Gastroesophageal sphincter (tissue), 4 donors: Measurements from ENCODE around the gene CREM. TPM values are rescaled to one million over a fixed set of nuclear protein-coding genes. Genes with fewer than 3 reads are reported as not detected.

ENCODE experiments used
- ATAC-seq: fragments of 150-250 bp; one replicate; pipeline ENCODE4 v1.9.1; 2016; ENCODE audit warnings: mild to moderate bottlenecking, moderate library complexity
- H3K27ac ChIP-seq, 4 donors: fragments of 200-600 bp; sonication (generic) in 3 of 4; 1 replicate in 3 of 4; 2 replicates in 1 of 4; pipeline ENCODE4 v1.5.1; 2016 to 2019
- H3K27me3 ChIP-seq: fragments of 200-600 bp; sonication (generic); one replicate; pipeline ENCODE4 v1.5.1; 2019
- H3K36me3 ChIP-seq, 2 donors: fragments of 200-600 bp; sonication (generic); one replicate each; pipeline ENCODE4 v1.5.1; 2019; ENCODE audit warnings: control low read depth in 1 of 2
- H3K4me1 ChIP-seq, 3 donors: fragments of 200-600 bp; sonication (generic); 1 replicate in 2 of 3; 2 replicates in 1 of 3; pipeline ENCODE4 v1.5.1; 2016 to 2019; ENCODE audit warnings: control low read depth in 2 of 3
- H3K4me3 ChIP-seq, 2 donors: fragments of 200-600 bp; sonication (generic); one replicate each; pipeline ENCODE4 v1.5.1; 2019; ENCODE audit warnings: mild to moderate bottlenecking in 1 of 2, moderate library complexity in 1 of 2
- H3K9me3 ChIP-seq, 3 donors: fragments of 200-600 bp; sonication (generic); one replicate each; pipeline ENCODE4 v1.5.1; 2017 to 2019; ENCODE audit warnings: control low read depth in 2 of 3
- EP300 ChIP-seq: sonication (generic); formaldehyde crosslinking; IDR thresholded peaks from one replicate; pipeline ENCODE4 v1.6.1; 2017; ENCODE audit warnings: antibody characterized with exemption, mild to moderate bottlenecking
- POLR2A ChIP-seq, 2 donors: fragments of 450-650 bp; IDR thresholded peaks; one replicate each; pipeline ENCODE4 v1.6.1; 2017; ENCODE audit warnings: antibody characterized with exemption in 2 of 2, mild to moderate bottlenecking in 2 of 2, moderate library complexity in 1 of 2
- POLR2AphosphoS5 ChIP-seq: sonication (generic); formaldehyde crosslinking; IDR thresholded peaks from one replicate; pipeline ENCODE4 v1.6.1; 2017; ENCODE audit warnings: antibody characterized with exemption
- WGBS, 2 donors: methylation state at CpG; one replicate each; pipeline ENCODE4 v1.1.5; 2018; ENCODE audit warnings: low coverage in 1 of 2; 5-methylcytosine and 5-hydroxymethylcytosine counted together
- total RNA-seq, 4 donors: library from RNA; depleted of rRNA; stranded (reverse); fragments of >200 nt; gene quantifications; one replicate each; pipeline ENCODE4 v1.1.0, GENCODE V29; 2016
- TF ChIP-seq, protein P1 (sequence below), 4 experiments: fragments of 200-600 bp in 2 of 4; fragments of 450-650 bp in 2 of 4; sonication (generic) in 1 of 4; IDR thresholded peaks; one replicate each; pipeline ENCODE4 v1.5.1; 2017 to 2019; ENCODE audit warnings: antibody characterized with exemption in 4 of 4, mild to moderate bottlenecking in 2 of 4, moderate library complexity in 2 of 4

The CREM gene
- total RNA-seq, 4 donors from 2014 or later = 37.7 to 78.1 (median 47.1) TPM

DNA sequence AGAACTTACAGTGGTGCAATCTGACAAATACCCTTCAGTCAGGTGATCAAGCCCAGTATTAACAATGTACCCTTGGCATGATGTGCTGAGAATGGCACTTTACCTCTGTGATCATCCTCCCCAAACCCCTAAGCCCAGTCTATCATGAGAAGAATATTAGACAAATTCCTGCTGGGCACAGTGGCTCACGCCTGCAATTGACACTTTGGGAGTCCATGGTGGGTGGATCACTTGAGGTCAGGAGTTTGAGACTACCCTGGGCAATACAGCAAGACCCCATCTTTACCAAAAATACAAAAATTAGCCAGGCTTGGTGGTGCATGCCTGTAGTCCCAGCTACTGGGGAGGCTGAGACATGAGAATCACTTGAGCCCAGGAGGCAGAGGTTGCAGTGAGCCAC is 29.1 kb upstream of the CREM start:
- no peak for ATAC-seq
- Histone ChIP-seq H3K4me3 (no peak overlapping the region), H3K4me1 (no peaks in the 10 kb centered on the region), H3K36me3 (no peaks in the 10 kb centered on the region), H3K27me3 (peaks cover 25% of the 10 kb centered on the region), H3K27ac (no peak overlapping the region), H3K9me3 (no peaks in the 10 kb centered on the region)
- 75 to 78% methylated on average over 1 of the region's 1 CpG for WGBS, 2 donors
- TF ChIP-seq, protein P1, sequence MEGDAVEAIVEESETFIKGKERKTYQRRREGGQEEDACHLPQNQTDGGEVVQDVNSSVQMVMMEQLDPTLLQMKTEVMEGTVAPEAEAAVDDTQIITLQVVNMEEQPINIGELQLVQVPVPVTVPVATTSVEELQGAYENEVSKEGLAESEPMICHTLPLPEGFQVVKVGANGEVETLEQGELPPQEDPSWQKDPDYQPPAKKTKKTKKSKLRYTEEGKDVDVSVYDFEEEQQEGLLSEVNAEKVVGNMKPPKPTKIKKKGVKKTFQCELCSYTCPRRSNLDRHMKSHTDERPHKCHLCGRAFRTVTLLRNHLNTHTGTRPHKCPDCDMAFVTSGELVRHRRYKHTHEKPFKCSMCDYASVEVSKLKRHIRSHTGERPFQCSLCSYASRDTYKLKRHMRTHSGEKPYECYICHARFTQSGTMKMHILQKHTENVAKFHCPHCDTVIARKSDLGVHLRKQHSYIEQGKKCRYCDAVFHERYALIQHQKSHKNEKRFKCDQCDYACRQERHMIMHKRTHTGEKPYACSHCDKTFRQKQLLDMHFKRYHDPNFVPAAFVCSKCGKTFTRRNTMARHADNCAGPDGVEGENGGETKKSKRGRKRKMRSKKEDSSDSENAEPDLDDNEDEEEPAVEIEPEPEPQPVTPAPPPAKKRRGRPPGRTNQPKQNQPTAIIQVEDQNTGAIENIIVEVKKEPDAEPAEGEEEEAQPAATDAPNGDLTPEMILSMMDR (IDR thresholded peaks at IDR 0.05) = no peak
- TF ChIP-seq POLR2AphosphoS5 (no peak), POLR2A (IDR thresholded peaks at IDR 0.05) (no peak), EP300 (no peak)

DNA sequence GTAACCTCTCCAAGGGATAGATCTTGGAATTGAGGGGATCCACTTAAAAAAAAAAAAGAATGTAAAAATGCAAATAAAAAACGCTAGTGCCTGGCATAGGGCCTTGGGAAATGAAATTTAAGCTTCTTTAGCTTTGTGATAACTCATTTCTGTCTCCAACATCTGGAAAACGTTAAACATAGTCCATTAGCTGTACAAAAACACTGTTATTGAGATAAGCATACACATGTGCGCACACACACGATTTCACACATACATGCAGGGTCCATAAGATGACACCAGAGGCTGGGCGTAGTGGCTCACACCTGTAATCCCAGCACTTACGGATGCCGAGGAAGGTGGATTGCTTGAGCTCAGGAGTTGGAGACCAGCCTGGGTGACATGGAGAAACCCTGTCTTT is 22.8 kb upstream of the CREM start:
- H3K27me3 ChIP-seq = no peaks in the 10 kb centered on the region
- H3K4me3 ChIP-seq = no peak overlapping the region
- no peak for ATAC-seq

DNA sequence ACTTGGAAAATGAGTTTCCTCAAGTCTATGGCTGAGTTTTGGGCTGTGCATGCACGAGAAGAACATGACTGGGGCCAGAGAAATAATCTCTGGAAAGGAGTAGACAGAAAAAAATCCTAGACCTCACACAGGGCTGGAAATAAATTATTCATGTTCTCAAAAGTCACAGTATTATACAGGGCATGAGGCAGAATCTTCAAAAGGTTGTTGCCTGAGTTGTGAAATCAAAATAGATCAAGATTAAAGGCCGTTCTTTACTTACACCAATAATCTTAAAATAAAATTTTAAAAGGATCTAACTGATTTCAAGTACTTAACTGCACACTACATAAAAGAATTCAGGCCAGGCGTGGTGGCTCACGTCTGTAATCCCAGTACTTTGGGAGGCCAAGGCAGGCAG is 14.1 kb upstream of the CREM start:
- H3K4me1 ChIP-seq = no peaks in the 10 kb centered on the region
- no peak for TF ChIP-seq POLR2A (IDR thresholded peaks at IDR 0.05)
- TF ChIP-seq EP300 = no peak
- TF ChIP-seq POLR2AphosphoS5 = no peak
- TF ChIP-seq, protein P1 (IDR thresholded peaks at IDR 0.05) = no peak
- no peak overlapping the region for H3K27ac ChIP-seq
- no peak for ATAC-seq
- WGBS, 2 donors = 75 to 82% methylated on average over 4 of the region's 4 CpGs
- no peak overlapping the region for H3K4me3 ChIP-seq
- H3K9me3 ChIP-seq = no peaks in the 10 kb centered on the region
- no peaks in the 10 kb centered on the region for H3K27me3 ChIP-seq
- H3K36me3 ChIP-seq = no peaks in the 10 kb centered on the region

More for the DNA sequence above, 22.8 kb upstream of the CREM start:
- H3K36me3 ChIP-seq = no peaks in the 10 kb centered on the region
- no peaks in the 10 kb centered on the region for H3K4me1 ChIP-seq
- no peak overlapping the region for H3K27ac ChIP-seq
- TF ChIP-seq POLR2AphosphoS5 (no peak), POLR2A (IDR thresholded peaks at IDR 0.05) (no peak), EP300 (no peak)
- TF ChIP-seq, protein P1 (IDR thresholded peaks at IDR 0.05) = no peak
- 24 to 61% methylated on average over 2 to 5 of the region's 7 CpGs for WGBS, 2 donors
- H3K9me3 ChIP-seq = no peaks in the 10 kb centered on the region

DNA sequence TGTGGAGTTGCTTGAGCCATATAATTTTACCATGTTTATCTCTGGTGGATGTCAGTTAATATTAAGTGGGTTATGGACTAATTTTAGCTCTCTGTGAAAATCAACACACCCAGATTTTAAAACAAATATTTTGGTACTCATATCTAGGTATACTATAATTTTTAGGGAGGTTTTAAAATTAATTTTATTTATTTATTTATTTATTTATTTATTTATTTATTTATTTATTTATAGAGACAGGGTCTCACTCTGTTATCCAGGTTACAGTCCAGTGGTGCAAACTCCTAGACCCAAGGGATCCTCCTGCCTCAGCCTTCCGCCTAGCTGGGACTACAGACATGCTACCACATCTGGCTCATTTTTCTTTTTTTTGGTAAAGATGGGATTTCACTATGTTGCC is 7.3 kb upstream of the CREM start:
- Histone ChIP-seq H3K4me1 (no peaks in the 10 kb centered on the region), H3K27ac (no peak overlapping the region), H3K27me3 (no peaks in the 10 kb centered on the region), H3K36me3 (no peaks in the 10 kb centered on the region), H3K9me3 (no peaks in the 10 kb centered on the region), H3K4me3 (no peak overlapping the region)
- no peak for TF ChIP-seq EP300
- TF ChIP-seq, protein P1 (IDR thresholded peaks at IDR 0.05) = no peak
- TF ChIP-seq POLR2AphosphoS5 = no peak
- no peak for TF ChIP-seq POLR2A (IDR thresholded peaks at IDR 0.05)
- WGBS, 2 donors = 75 to 100% methylated on average over 1 of the region's 1 CpG
- no peak for ATAC-seq

DNA sequence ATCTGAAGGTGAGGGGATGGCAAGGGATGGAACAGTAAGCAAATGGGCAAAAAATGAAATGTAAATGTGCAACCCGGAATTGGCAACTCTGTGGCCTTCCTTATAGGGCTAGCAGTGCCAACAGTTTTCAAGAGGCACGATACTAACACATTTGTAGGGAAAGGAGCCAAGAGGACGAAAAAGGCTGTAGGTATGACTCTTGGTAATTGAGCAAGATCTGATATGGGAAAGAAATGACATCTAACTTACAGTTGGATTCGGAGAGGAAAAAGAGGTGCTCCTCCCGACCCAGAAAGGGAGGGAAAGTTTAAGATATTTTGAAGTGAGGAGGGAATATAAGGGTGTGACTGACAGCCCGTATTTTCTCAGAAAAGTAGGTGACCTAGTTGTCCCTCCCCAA is 2.1 kb upstream of the CREM start:
- WGBS, 2 donors = 45 to 56% methylated on average over 6 of the region's 6 CpGs
- no peak overlapping the region for H3K4me3 ChIP-seq
- H3K36me3 ChIP-seq = no peaks in the 10 kb centered on the region
- ATAC-seq = no peak
- TF ChIP-seq POLR2A (IDR thresholded peaks at IDR 0.05) = no peak
- TF ChIP-seq EP300 = no peak
- TF ChIP-seq, protein P1 (IDR thresholded peaks at IDR 0.05) = no peak
- TF ChIP-seq POLR2AphosphoS5 = no peak
- peak overlapping the region in 1 of 4 donors; percentile 0 for H3K27ac ChIP-seq
- peaks cover 0 to 27% (median 0%) of the 10 kb centered on the region in 3 donors for H3K4me1 ChIP-seq
- no peaks in the 10 kb centered on the region for H3K9me3 ChIP-seq
- H3K27me3 ChIP-seq = no peaks in the 10 kb centered on the region
